ENCODE measurements around the gene ITPRID2.

ITPRID2 gene

GRCh38 chr2:181923121-181923520 lies 31.6 kb downstream of the ITPRID2 start:
- H3K27me3 ChIP-seq (replicated peaks; ENCODE audit: insufficient read depth, low read length): no peaks in the 10 kb centered on the region
- no peaks in the 10 kb centered on the region for H3K4me1 ChIP-seq (ENCODE audit: low read length)
- H3K9me3 ChIP-seq (replicated peaks; ENCODE audit: insufficient read depth, low read length): no peaks in the 10 kb centered on the region
- H3K79me2 ChIP-seq (ENCODE audit: low read length): peaks cover 19% of the 10 kb centered on the region; the same call in 1 of the 2 replicates
- H3F3A ChIP-seq (ENCODE audit: insufficient read depth, low read length): no peaks in the 10 kb centered on the region
- H2AFZ ChIP-seq (ENCODE audit: low read length): no peak overlapping the region
- H3K27ac ChIP-seq (ENCODE audit: low read length): no peak overlapping the region
- H3K4me3 ChIP-seq (ENCODE audit: low read length): no peak overlapping the region
- TF ChIP-seq CTCF (IDR thresholded peaks at IDR 0.05; ENCODE audit: low read length) (no peak), EZH2 (optimal IDR thresholded peaks at IDR 0.05; ENCODE audit: low read depth, low read length) (no peak), EZH2phosphoT487 (IDR thresholded peaks at IDR 0.05; ENCODE audit: low read length) (no peak)
- no peak overlapping the region for H3K9ac ChIP-seq (ENCODE audit: low read length)
- H3K4me2 ChIP-seq (ENCODE audit: low read depth, low read length): no peak overlapping the region
- H4K20me1 ChIP-seq (ENCODE audit: insufficient read depth, low read length): no peaks in the 10 kb centered on the region
- H3K36me3 ChIP-seq (replicated peaks; ENCODE audit: insufficient read depth, low read length): peaks cover 20% of the 10 kb centered on the region
- H3K9me2 ChIP-seq (replicated peaks; ENCODE audit: insufficient read depth, low read length): no peaks in the 10 kb centered on the region
- no peak for DNase-seq

- Histone ChIP-seq H3K27me3 (replicated peaks; ENCODE audit: insufficient read depth, low read length) (no peaks in the 10 kb centered on the region), H3K9ac (ENCODE audit: low read length) (no peak overlapping the region), H4K20me1 (ENCODE audit: insufficient read depth, low read length) (no peaks in the 10 kb centered on the region), H3K9me3 (replicated peaks; ENCODE audit: insufficient read depth, low read length) (no peaks in the 10 kb centered on the region), H3K4me3 (ENCODE audit: low read length) (no peak overlapping the region), H3K4me2 (ENCODE audit: low read depth, low read length) (no peak overlapping the region), H3K4me1 (ENCODE audit: low read length) (no peaks in the 10 kb centered on the region), H3F3A (ENCODE audit: insufficient read depth, low read length) (no peaks in the 10 kb centered on the region), H2AFZ (ENCODE audit: low read length) (no peak overlapping the region), H3K36me3 (replicated peaks; ENCODE audit: insufficient read depth, low read length) (peaks cover 16% of the 10 kb centered on the region), H3K27ac (ENCODE audit: low read length) (no peak overlapping the region), H3K79me2 (ENCODE audit: low read length) (peaks cover 19% of the 10 kb centered on the region; the same call in 1 of the 2 replicates), H3K9me2 (replicated peaks; ENCODE audit: insufficient read depth, low read length) (no peaks in the 10 kb centered on the region)
- TF ChIP-seq CTCF (IDR thresholded peaks at IDR 0.05; ENCODE audit: low read length) (no peak), EZH2 (optimal IDR thresholded peaks at IDR 0.05; ENCODE audit: low read depth, low read length) (no peak), EZH2phosphoT487 (IDR thresholded peaks at IDR 0.05; ENCODE audit: low read length) (no peak)
- no peak for DNase-seq
Observed at GRCh38 chr2:181924336-181924735, 32.8 kb downstream of the ITPRID2 start.

- no peak overlapping the region for H3K4me2 ChIP-seq (ENCODE audit: low read depth, low read length)
- no peaks in the 10 kb centered on the region for H4K20me1 ChIP-seq (ENCODE audit: insufficient read depth, low read length)
- no peaks in the 10 kb centered on the region for H3K79me2 ChIP-seq (ENCODE audit: low read length)
- no peaks in the 10 kb centered on the region for H3K9me3 ChIP-seq (replicated peaks; ENCODE audit: insufficient read depth, low read length)
- no peak overlapping the region for H3K4me3 ChIP-seq (ENCODE audit: low read length)
- H3K27ac ChIP-seq (ENCODE audit: low read length): no peak overlapping the region
- no peak overlapping the region for H3K9ac ChIP-seq (ENCODE audit: low read length)
- H3F3A ChIP-seq (ENCODE audit: insufficient read depth, low read length): no peaks in the 10 kb centered on the region
- H3K27me3 ChIP-seq (replicated peaks; ENCODE audit: insufficient read depth, low read length): no peaks in the 10 kb centered on the region
- DNase-seq: no peak
- TF ChIP-seq CTCF (IDR thresholded peaks at IDR 0.05; ENCODE audit: low read length) (no peak), EZH2phosphoT487 (IDR thresholded peaks at IDR 0.05; ENCODE audit: low read length) (no peak), EZH2 (optimal IDR thresholded peaks at IDR 0.05; ENCODE audit: low read depth, low read length) (no peak)
- H3K4me1 ChIP-seq (ENCODE audit: low read length): no peaks in the 10 kb centered on the region
- no peak overlapping the region for H2AFZ ChIP-seq (ENCODE audit: low read length)
- H3K9me2 ChIP-seq (replicated peaks; ENCODE audit: insufficient read depth, low read length): no peaks in the 10 kb centered on the region
- no peaks in the 10 kb centered on the region for H3K36me3 ChIP-seq (replicated peaks; ENCODE audit: insufficient read depth, low read length)
Observed at GRCh38 chr2:181934694-181935093, 43.2 kb downstream of the ITPRID2 start.
